GM12878 (cell line): ENCODE results near the gene TRIM37. TPM values are rescaled to one million over a fixed set of nuclear protein-coding genes. Genes with fewer than 3 reads are reported as not detected.

Experiments used
- ATAC-seq: fragments of 200-7000 bp; cut with Tn5 transposase; 3 replicates; pipeline ENCODE4 v1.9.1; 2020; ENCODE audit warnings: mild to moderate bottlenecking, moderate library complexity
- BruUV-seq: library from RNA; stranded (reverse); fragments of 400-500 nt; replicated peaks from 2 replicates; lab custom pipeline; 2021; lab: Mats Ljungman, UMichigan
- CTCF ChIA-PET: fragments of 300-600 bp; sonication (Branson Sonifier 250); formaldehyde crosslinking; extraction: SDS; loops from one replicate; lab custom pipeline; 2021; ENCODE audit warnings: inconsistent platforms; lab: Yijun Ruan, JAX
- POLR2A ChIA-PET: fragments of 350-600 bp; formaldehyde crosslinking; extraction: SDS; loops from one replicate; lab custom pipeline; 2021; ENCODE audit warnings: inconsistent platforms; lab: Charles Lee
- RAD21 ChIA-PET: fragments of 300-600 bp; sonication (Branson Sonifier 250); formaldehyde crosslinking; loops from one replicate; lab custom pipeline; 2023; ENCODE audit warnings: antibody characterized with exemption; ENCODE audit not compliant: unreplicated experiment; lab: Charles Lee
- SMC1A ChIA-PET: fragments of 300-600 bp; sonication (Branson Sonifier 250); formaldehyde crosslinking; loops from one replicate; lab custom pipeline; 2023; ENCODE audit not compliant: unreplicated experiment, uncharacterized antibody; lab: Charles Lee
- DNase-seq: peaks from one replicate; pipeline ENCODE4 v3.0.0-alpha.2; 2011; ENCODE audit warnings: low read depth, low spot score
- FAIRE-seq: peaks from 3 replicates; lab custom pipeline; 2011; peaks lifted over from hg19 to GRCh38; lab: Jason Lieb, UNC
- H2AFZ ChIP-seq: 2 replicates; pipeline ENCODE4 v1.6.0; 2011; ENCODE audit warnings: low read depth, low read length, control low read depth; ENCODE audit not compliant: control insufficient read depth
- H3K27ac ChIP-seq: 2 replicates; pipeline ENCODE4 v1.5.1; 2011; ENCODE audit warnings: control low read depth; ENCODE audit not compliant: control insufficient read depth, insufficient read depth
- H3K27me3 ChIP-seq, 2 experiments: replicated peaks in 1 of 2; 2 replicates each; pipeline versions ENCODE4 v1.6.0 to v1.6.1; 2011; ENCODE audit warnings: low read length in 1 of 2; ENCODE audit not compliant: control insufficient read depth in 2 of 2, insufficient read depth in 2 of 2
- H3K36me3 ChIP-seq, 2 experiments: 2 replicates each; pipeline ENCODE4 v1.5.1; 2011; ENCODE audit warnings: low read length in 1 of 2; ENCODE audit not compliant: control insufficient read depth in 2 of 2, insufficient read depth in 2 of 2
- H3K4me1 ChIP-seq: 2 replicates; pipeline ENCODE4 v1.6.1; 2011; ENCODE audit warnings: mild to moderate bottlenecking, low read length, moderate library complexity, mixed read lengths; ENCODE audit not compliant: control insufficient read depth, insufficient read depth
- H3K4me2 ChIP-seq: 2 replicates; pipeline ENCODE4 v1.6.0; 2011; ENCODE audit warnings: control low read depth; ENCODE audit not compliant: control insufficient read depth, insufficient read depth
- H3K4me3 ChIP-seq: fragments of 200-600 bp; sonication (generic); 2 replicates; pipeline ENCODE4 v1.5.1; 2016
- H3K79me2 ChIP-seq: 2 replicates; pipeline ENCODE4 v1.6.0; 2011; ENCODE audit warnings: low read length; ENCODE audit not compliant: control insufficient read depth, insufficient read depth
- H3K9ac ChIP-seq: 2 replicates; pipeline ENCODE4 v1.8.0; 2011; ENCODE audit warnings: low read length, control low read depth, mixed read lengths; ENCODE audit not compliant: control insufficient read depth, insufficient read depth
- H3K9me3 ChIP-seq: replicated peaks from 3 replicates; pipeline ENCODE4 v1.5.1; 2011; ENCODE audit warnings: mild to moderate bottlenecking, low read length; ENCODE audit not compliant: control insufficient read depth, insufficient read depth
- H4K20me1 ChIP-seq: 2 replicates; pipeline ENCODE4 v1.6.0; 2011; ENCODE audit not compliant: control insufficient read depth, insufficient read depth
- BACH1 ChIP-seq: fragments of 450-650 bp; IDR thresholded peaks from 2 replicates; pipeline ENCODE4 v1.6.1; 2017; ENCODE audit warnings: mild to moderate bottlenecking, borderline replicate concordance
- CBX5 ChIP-seq: sonication (generic); IDR thresholded peaks from 2 replicates; pipeline ENCODE4 v1.6.1; 2016; ENCODE audit warnings: low read depth, moderate library complexity, mild to moderate bottlenecking, inconsistent platforms
- CREM ChIP-seq: IDR thresholded peaks from 2 replicates; pipeline ENCODE4 v1.6.1; 2014; ENCODE audit warnings: antibody characterized with exemption, low read depth
- MEF2A ChIP-seq: IDR thresholded peaks from 2 replicates; pipeline ENCODE4 v1.6.1; 2011; ENCODE audit warnings: low read depth, mild to moderate bottlenecking, low read length, moderate library complexity; ENCODE audit not compliant: insufficient read depth
- MEF2B ChIP-seq: fragments of 450-650 bp; IDR thresholded peaks from 2 replicates; pipeline ENCODE4 v1.6.1; 2018; ENCODE audit warnings: mild to moderate bottlenecking, moderate library complexity; ENCODE audit not compliant: partially characterized antibody, poor library complexity, severe bottlenecking
- NFYB ChIP-seq: IDR thresholded peaks from 2 replicates; pipeline ENCODE4 v1.6.1; 2011; ENCODE audit warnings: low read depth, mild to moderate bottlenecking, low read length, improper control_type of control experiment, moderate library complexity; ENCODE audit not compliant: insufficient read depth
- PBX3 ChIP-seq: IDR thresholded peaks from 2 replicates; pipeline ENCODE4 v1.6.1; 2011; ENCODE audit warnings: mild to moderate bottlenecking, low read depth, low read length, moderate library complexity; ENCODE audit not compliant: insufficient replicate concordance
- WGBS: methylation state at CpG from one replicate; pipeline ENCODE4 v1.1.6; 2016; ENCODE audit warnings: low lambda C conversion rate; ENCODE audit not compliant: insufficient replicate concordance, insufficient coverage; ENCODE audit errors: missing lambda C conversion rate; 5-methylcytosine and 5-hydroxymethylcytosine counted together
- in situ Hi-C: fragments of 300-500 bp; cut with MboI; formaldehyde crosslinking; loops from 9 replicates; pipeline ENCODE4 v1.14.3; 2018; ENCODE audit warnings: mixed read lengths
- intact Hi-C: fragments of 100-400 bp; cut with micrococcal nuclease; formaldehyde crosslinking; loops from one replicate; pipeline ENCODE4 v1.14.2; 2022; ENCODE audit not compliant: unreplicated experiment
- polyA plus RNA-seq, 11 experiments: library from polyadenylated mRNA; depleted of rRNA in 4 of 11; unstranded in 6 of 11; stranded (reverse) in 5 of 11; fragments of >200 nt; fragmentation: Nextera tagmentation in 4 of 11; fragmentation: Illumina TruSeq in 1 of 11; extraction: Ambion mirVana in 4 of 11; extraction: Trizol in 1 of 11; gene quantifications; 1 replicate in 1 of 11; 2 replicates in 10 of 11; pipeline versions ENCODE4 v1.2.1 to v1.2.3, GENCODE V29; 2011 to 2016; ENCODE audit warnings: inconsistent platforms in 2 of 11, missing spikeins in 2 of 11, low read depth in 1 of 11
- total RNA-seq, 4 experiments: library from RNA; depleted of rRNA in 3 of 4; stranded (reverse); fragments of >200 nt in 3 of 4; fragmentation: Illumina TruSeq in 1 of 4; extraction: Trizol in 1 of 4; gene quantifications; 2 replicates each; pipeline versions ENCODE4 v1.2.1 to v1.2.3, GENCODE V29; 2013 to 2021

Gene TRIM37
- total and polyA plus RNA-seq, 10 of the 15 experiments (the other 5 are each of a cell fraction or from before 2014, with no cell fraction given): 4.8 to 20.6 (median 18.1) TPM

- POLR2A ChIA-PET: interaction anchor here (1.2 kb wide), 1 partner anchor 55 kb away, joined by 4 read pairs; no protein-coding TSS in a partner anchor
- SMC1A ChIA-PET: interaction anchor here (0.9 kb wide), 1 partner anchor 35 kb away, joined by 3 read pairs; no protein-coding TSS in a partner anchor
- no peak for FAIRE-seq
- no peaks in the 10 kb centered on the region for H3K27me3 ChIP-seq
- DNase-seq: no peak
- in situ Hi-C loops: no loop called here
- ATAC-seq: no peak
- RAD21 ChIA-PET: interaction anchor here (0.7 kb wide), 1 partner anchor 30 kb away, joined by 3 read pairs; no protein-coding TSS in a partner anchor
- no peaks in the 10 kb centered on the region for H3K9me3 ChIP-seq
- H3K36me3 ChIP-seq: peaks cover 2% of the 10 kb centered on the region in 2 experiments; a peak in 1 of 4 replicates
- TF ChIP-seq NFYB: no peak
- no peak for TF ChIP-seq PBX3
- TF ChIP-seq MEF2B: no peak
- TF ChIP-seq BACH1: no peak
- TF ChIP-seq CREM: no peak
- no peak for TF ChIP-seq MEF2A
- no peak for TF ChIP-seq CBX5
- TF ChIP-seq, all 136 proteins: peak for 0
- Histone ChIP-seq H3K4me3 (no peak overlapping the region), H2AFZ (no peak overlapping the region), H3K4me2 (no peak overlapping the region), H4K20me1 (no peaks in the 10 kb centered on the region), H3K79me2 (no peaks in the 10 kb centered on the region; the same call in 1 of the 2 replicates), H3K27ac (no peak overlapping the region), H3K9ac (no peak overlapping the region), H3K4me1 (peaks cover 18% of the 10 kb centered on the region)
- no TSS peak for BruUV-seq
- CTCF ChIA-PET: no interaction called here
- intact Hi-C loops: no loop called here
- 100% methylated on average over 1 of the region's 1 CpG for WGBS
Observed at GRCh38 chr17:59000022-59000421, 106.7 kb downstream of the TRIM37 start.
